Measurements from ENCODE around the gene DRICH1. TPM values are rescaled to one million over a fixed set of nuclear protein-coding genes. Genes with fewer than 3 reads are reported as not detected.
"Not testable (repeated sequence)": the region's sequence is repeated elsewhere in the genome, so short reads cannot be mapped to it uniquely, and the experiment has no call there.

DRICH1 gene
- total RNA-seq, 2 experiments from 2014 or later = 0.23 TPM; not detected in 1

- H3K27ac Mint-ChIP-seq = no peak overlapping the region
- H3K4me1 Mint-ChIP-seq (ENCODE audit: low read depth) = no peaks in the 10 kb centered on the region
- peaks cover 2% of the 10 kb centered on the region for H3K36me3 Mint-ChIP-seq (ENCODE audit: low read depth)
- H3K9me3 Mint-ChIP-seq = no peaks in the 10 kb centered on the region
- ATAC-seq (no peak), DNase-seq (no peak)
- H3K27me3 Mint-ChIP-seq = no peaks in the 10 kb centered on the region
- intact Hi-C loops (cut with micrococcal nuclease) = no loop called here
- CTCF ChIA-PET = no interaction called here
- TF ChIP-seq, protein P1, sequence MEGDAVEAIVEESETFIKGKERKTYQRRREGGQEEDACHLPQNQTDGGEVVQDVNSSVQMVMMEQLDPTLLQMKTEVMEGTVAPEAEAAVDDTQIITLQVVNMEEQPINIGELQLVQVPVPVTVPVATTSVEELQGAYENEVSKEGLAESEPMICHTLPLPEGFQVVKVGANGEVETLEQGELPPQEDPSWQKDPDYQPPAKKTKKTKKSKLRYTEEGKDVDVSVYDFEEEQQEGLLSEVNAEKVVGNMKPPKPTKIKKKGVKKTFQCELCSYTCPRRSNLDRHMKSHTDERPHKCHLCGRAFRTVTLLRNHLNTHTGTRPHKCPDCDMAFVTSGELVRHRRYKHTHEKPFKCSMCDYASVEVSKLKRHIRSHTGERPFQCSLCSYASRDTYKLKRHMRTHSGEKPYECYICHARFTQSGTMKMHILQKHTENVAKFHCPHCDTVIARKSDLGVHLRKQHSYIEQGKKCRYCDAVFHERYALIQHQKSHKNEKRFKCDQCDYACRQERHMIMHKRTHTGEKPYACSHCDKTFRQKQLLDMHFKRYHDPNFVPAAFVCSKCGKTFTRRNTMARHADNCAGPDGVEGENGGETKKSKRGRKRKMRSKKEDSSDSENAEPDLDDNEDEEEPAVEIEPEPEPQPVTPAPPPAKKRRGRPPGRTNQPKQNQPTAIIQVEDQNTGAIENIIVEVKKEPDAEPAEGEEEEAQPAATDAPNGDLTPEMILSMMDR (IDR thresholded peaks at IDR 0.05) = no peak
- POLR2A ChIA-PET = no interaction called here
- no peak overlapping the region for H3K4me3 Mint-ChIP-seq
Observed at GRCh38 chr22:23670378-23671295, 38.5 kb upstream of the DRICH1 start.

- DNase-seq; H3K9me3 Mint-ChIP-seq; CTCF ChIA-PET; ATAC-seq; intact Hi-C loops (cut with micrococcal nuclease); H3K36me3 Mint-ChIP-seq (ENCODE audit: low read depth); H3K4me1 Mint-ChIP-seq (ENCODE audit: low read depth); H3K27me3 Mint-ChIP-seq; POLR2A ChIA-PET; H3K27ac Mint-ChIP-seq; H3K4me3 Mint-ChIP-seq: not testable (repeated sequence)
Observed at GRCh38 chr22:23660381-23660780, 28.3 kb upstream of the DRICH1 start.

- DNase-seq (no peak), ATAC-seq (no peak)
- no peaks in the 10 kb centered on the region for H3K9me3 Mint-ChIP-seq
- H3K27ac Mint-ChIP-seq = no peak overlapping the region
- intact Hi-C loops (cut with micrococcal nuclease) = no loop called here
- POLR2A ChIA-PET = no interaction called here
- TF ChIP-seq, protein P1 (IDR thresholded peaks at IDR 0.05) = no peak
- H3K27me3 Mint-ChIP-seq = no peaks in the 10 kb centered on the region
- H3K4me1 Mint-ChIP-seq (ENCODE audit: low read depth) = peaks cover 2% of the 10 kb centered on the region
- H3K4me3 Mint-ChIP-seq = no peak overlapping the region
- CTCF ChIA-PET = no interaction called here
- peaks cover 4% of the 10 kb centered on the region for H3K36me3 Mint-ChIP-seq (ENCODE audit: low read depth)
Observed at GRCh38 chr22:23657727-23658126, 25.6 kb upstream of the DRICH1 start.

DNA sequence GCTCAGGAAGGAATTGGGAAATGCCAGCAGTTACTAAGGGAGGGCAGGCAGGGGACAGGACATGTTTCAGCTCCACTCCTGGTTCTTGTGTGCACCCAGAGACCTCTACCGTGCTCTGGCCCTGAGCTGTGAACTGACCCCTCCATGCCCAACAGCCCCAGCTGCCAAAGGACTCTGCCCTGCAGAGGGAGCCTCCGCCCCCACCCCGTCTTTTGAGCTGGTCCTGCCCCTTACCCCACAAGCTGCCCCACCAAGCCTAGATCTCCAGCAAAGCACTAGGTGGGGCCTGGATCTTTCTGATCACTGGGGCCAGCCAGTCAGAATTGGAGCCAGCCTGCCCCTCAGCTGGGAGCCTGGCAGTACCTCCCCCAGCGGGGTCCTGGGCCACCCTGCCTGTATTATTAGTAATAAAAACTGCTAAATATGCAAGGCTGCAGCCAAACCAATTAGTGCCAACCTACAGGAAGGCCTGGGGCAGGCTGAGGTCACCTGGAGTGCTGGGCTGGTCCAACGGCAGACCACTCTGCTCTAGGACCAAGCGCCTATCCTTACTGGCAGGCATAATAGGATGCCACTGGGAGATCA, 23.9 kb upstream of the DRICH1 start:
- Mint-ChIP-seq H3K36me3 (ENCODE audit: low read depth) (peaks cover 3% of the 10 kb centered on the region), H3K27ac (no peak overlapping the region), H3K27me3 (no peaks in the 10 kb centered on the region), H3K4me3 (no peak overlapping the region), H3K4me1 (ENCODE audit: low read depth) (no peaks in the 10 kb centered on the region), H3K9me3 (no peaks in the 10 kb centered on the region)
- DNase-seq = no peak
- TF ChIP-seq, protein P1 (IDR thresholded peaks at IDR 0.05) = no peak
- intact Hi-C loops (cut with micrococcal nuclease) = no loop called here
- ChIA-PET CTCF (no interaction called here), POLR2A (no interaction called here)
- ATAC-seq = no peak

DNA sequence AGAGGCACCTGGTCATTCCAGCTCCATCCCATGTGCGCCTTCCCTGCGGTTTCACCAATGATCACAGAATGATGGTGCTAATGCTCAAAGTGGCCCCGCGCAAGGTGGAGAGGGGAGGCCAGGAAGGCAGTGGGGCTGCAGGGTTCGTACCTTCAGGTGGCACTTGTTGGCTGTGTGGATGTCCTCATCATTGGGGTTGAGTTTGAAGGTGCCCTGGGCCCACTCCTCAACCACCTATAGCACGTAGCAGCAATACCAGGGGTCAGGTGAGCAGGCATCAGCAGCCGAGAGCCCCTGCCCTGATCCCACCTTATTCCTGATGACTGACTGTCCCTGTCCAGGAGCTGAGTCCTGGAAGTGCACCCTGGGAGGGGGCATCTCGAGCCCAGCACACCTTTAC, 20.6 kb upstream of the DRICH1 start:
- Mint-ChIP-seq H3K27me3 (no peaks in the 10 kb centered on the region), H3K36me3 (ENCODE audit: low read depth) (no peaks in the 10 kb centered on the region), H3K9me3 (no peaks in the 10 kb centered on the region), H3K27ac (no peak overlapping the region), H3K4me3 (no peak overlapping the region), H3K4me1 (ENCODE audit: low read depth) (no peaks in the 10 kb centered on the region)
- intact Hi-C loops (cut with micrococcal nuclease) = no loop called here
- ATAC-seq (no peak), DNase-seq (no peak)
- TF ChIP-seq, protein P1 (IDR thresholded peaks at IDR 0.05) = no peak
- ChIA-PET CTCF (no interaction called here), POLR2A (interaction anchor here (1.2 kb wide), 1 partner anchor 12 kb away, joined by 3 read pairs; no protein-coding TSS in a partner anchor)

Data from activated CD8-positive, alpha-beta T cell treated with anti-CD3 and anti-CD28 coated beads for 36 hours (primary cell).